Measurements from ENCODE around the gene PSMD7. TPM values are rescaled to one million over a fixed set of nuclear protein-coding genes. Genes with fewer than 3 reads are reported as not detected.

The PSMD7 gene
- total and polyA plus RNA-seq, 2 of the 13 experiments (the other 11 are each of a cell fraction or from before 2014, with no cell fraction given): 105 to 224 TPM

GRCh38 chr16:74304164-74304834 lies 7.7 kb downstream of the PSMD7 start:
- no TSS peak for BruUV-seq (replicated peaks)
- ATAC-seq: peak; percentile 50
- H3K27me3 ChIP-seq (ENCODE audit: control insufficient read depth in 1 of 2, insufficient read depth in 2 of 2, low read length in 2 of 2): no peaks in the 10 kb centered on the region
- peak; percentile 20 for DNase-seq (ENCODE audit: low spot score)
- H3K4me2 ChIP-seq (ENCODE audit: low read depth, low read length): no peak overlapping the region
- peaks cover 7% of the 10 kb centered on the region for H3K79me2 ChIP-seq (ENCODE audit: insufficient read depth, low read length)
- H3K4me1 ChIP-seq (ENCODE audit: insufficient read depth, low read length): peaks cover 31% of the 10 kb centered on the region
- in situ Hi-C loops (cut with HindIII; ENCODE audit: extremely low pct_ligation_motif_present, low pct_unique_long_range_greater_than_20kb) (no loop called here), intact Hi-C loops (cut with micrococcal nuclease; ENCODE audit: unreplicated experiment) (no loop called here)
- H3K9me3 ChIP-seq (ENCODE audit: low read length): no peaks in the 10 kb centered on the region
- no peak overlapping the region for H3K27ac ChIP-seq (ENCODE audit: extremely low read length, insufficient read depth, low read length)
- 96% methylated on average over 10 of the region's 10 CpGs for WGBS (ENCODE audit: low lambda C conversion rate)
- H2AFZ ChIP-seq (ENCODE audit: low read length): no peak overlapping the region
- no peaks in the 10 kb centered on the region for H4K20me1 ChIP-seq (ENCODE audit: insufficient read depth, low read length)
- no peak overlapping the region for H3K4me3 ChIP-seq (replicated peaks in 1 of 3; ENCODE audit: insufficient read depth in 1 of 3, low read depth in 2 of 3, low read length in 3 of 3)
- H3K9ac ChIP-seq (ENCODE audit: insufficient read depth, low read depth, low read length): no peak overlapping the region
- H3K36me3 ChIP-seq (replicated peaks in 1 of 2; ENCODE audit: control insufficient read depth in 1 of 2, insufficient read depth in 2 of 2, low read length in 2 of 2): peaks cover 33 to 80% of the 10 kb centered on the region in 2 experiments
- CTCF ChIA-PET (ENCODE audit: low intra/inter-chr PET ratio, low total read pairs): interaction anchor here (0.9 kb wide), 1 partner anchor 126 kb away, joined by 3 read pairs; no protein-coding TSS in a partner anchor
- no peak for FAIRE-seq
- POLR2A ChIA-PET: interaction anchor here (2.3 kb wide), 1 partner anchor 7 kb away, joined by 11 read pairs; the partner anchor contains the start of gene PSMD7
- TF ChIP-seq ZNF501 (CRISPR knock-in tag; IDR thresholded peaks at IDR 0.05) (no peak), POGZ (CRISPR knock-in tag; IDR thresholded peaks at IDR 0.05) (no peak), ZSCAN20 (CRISPR knock-in tag; IDR thresholded peaks at IDR 0.05; ENCODE audit: borderline replicate concordance) (no peak), BATF2 (CRISPR knock-in tag; IDR thresholded peaks at IDR 0.05) (no peak), REXO4 (CRISPR knock-in tag; IDR thresholded peaks at IDR 0.05; ENCODE audit: borderline replicate concordance) (no peak), CTCF (CRISPR knock-in tag; IDR thresholded peaks at IDR 0.05) (peak; percentile 38; the same call in 1 of the 2 replicates), RFX3 (CRISPR knock-in tag; IDR thresholded peaks at IDR 0.05) (no peak), POLR2G (IDR thresholded peaks at IDR 0.05; ENCODE audit: low read depth, low read length) (peak; percentile 50; the same call in 1 of the 2 replicates), KAT8 (CRISPR knock-in tag; IDR thresholded peaks at IDR 0.05) (no peak), NFIB (CRISPR knock-in tag; IDR thresholded peaks at IDR 0.05; ENCODE audit: borderline replicate concordance) (no peak), ZBTB21 (CRISPR knock-in tag; IDR thresholded peaks at IDR 0.05) (no peak), RARG (CRISPR knock-in tag; IDR thresholded peaks at IDR 0.05; ENCODE audit: low read depth) (no peak), HNF1A (IDR thresholded peaks at IDR 0.05; ENCODE audit: low read depth) (no peak), HNF1A (CRISPR knock-in tag; IDR thresholded peaks at IDR 0.05; ENCODE audit: borderline replicate concordance) (no peak), FUBP1 (CRISPR knock-in tag; IDR thresholded peaks at IDR 0.05; ENCODE audit: borderline replicate concordance) (no peak), POLR2A (IDR thresholded peaks at IDR 0.05; ENCODE audit: insufficient read depth in 1 of 2, low read depth in 2 of 2, low read length in 2 of 2) (peak; percentile 22 to 23; a peak in 2 of 4 replicates)

Data from HepG2 (cell line).